Mucosa of rectum (tissue), 2 donors: ENCODE measurements around the gene CACNA1A.

ENCODE experiments used
- H3K27ac ChIP-seq, 2 donors: one replicate each; pipeline ENCODE4 v1.7.0; 2013; ENCODE audit warnings: inconsistent platforms in 2 of 2, low read depth in 2 of 2, low read length in 2 of 2
- H3K27me3 ChIP-seq, 2 donors: one replicate each; pipeline ENCODE4 v1.7.0; 2013; ENCODE audit warnings: low read length in 2 of 2; ENCODE audit not compliant: control insufficient read depth in 2 of 2, insufficient read depth in 2 of 2
- H3K36me3 ChIP-seq, 2 donors: one replicate each; pipeline ENCODE4 v1.7.0; 2013; ENCODE audit warnings: low read length in 2 of 2; ENCODE audit not compliant: control insufficient read depth in 2 of 2, insufficient read depth in 2 of 2
- H3K4me1 ChIP-seq, 2 donors: one replicate each; pipeline ENCODE4 v1.7.0; 2013; ENCODE audit warnings: low read length in 2 of 2, mild to moderate bottlenecking in 1 of 2; ENCODE audit not compliant: control insufficient read depth in 2 of 2, insufficient read depth in 2 of 2
- H3K4me3 ChIP-seq, 2 donors: one replicate each; pipeline ENCODE4 v1.7.0; 2013; ENCODE audit warnings: low read length in 2 of 2
- H3K9ac ChIP-seq, 2 donors: one replicate each; pipeline ENCODE4 v1.7.0; 2013; ENCODE audit warnings: low read length in 2 of 2, low read depth in 1 of 2, mild to moderate bottlenecking in 1 of 2
- H3K9me3 ChIP-seq, 2 donors: one replicate each; pipeline ENCODE4 v1.7.0; 2013; ENCODE audit warnings: low read length in 2 of 2; ENCODE audit not compliant: control insufficient read depth in 2 of 2
- donor health status: healthy.
- donor health status: Normal muscosa, but diverticular disease.

CACNA1A gene

GRCh38 chr19:13353625-13354024, 152.7 kb downstream of the CACNA1A start:
- Histone ChIP-seq H3K36me3 (no peaks in the 10 kb centered on the region), H3K27ac (no peak overlapping the region), H3K4me1 (no peaks in the 10 kb centered on the region), H3K9ac (no peak overlapping the region), H3K27me3 (no peaks in the 10 kb centered on the region), H3K9me3 (peaks cover 0 to 6% of the 10 kb centered on the region in 2 donors), H3K4me3 (no peak overlapping the region)

- Histone ChIP-seq H3K4me3 (no peak overlapping the region), H3K27ac (no peak overlapping the region), H3K4me1 (no peaks in the 10 kb centered on the region), H3K9ac (no peak overlapping the region), H3K36me3 (no peaks in the 10 kb centered on the region), H3K27me3 (no peaks in the 10 kb centered on the region), H3K9me3 (peaks cover 0 to 6% of the 10 kb centered on the region in 2 donors)
These were observed 155.5 kb downstream of the CACNA1A start for GRCh38 chr19:13350759-13351158.

DNA sequence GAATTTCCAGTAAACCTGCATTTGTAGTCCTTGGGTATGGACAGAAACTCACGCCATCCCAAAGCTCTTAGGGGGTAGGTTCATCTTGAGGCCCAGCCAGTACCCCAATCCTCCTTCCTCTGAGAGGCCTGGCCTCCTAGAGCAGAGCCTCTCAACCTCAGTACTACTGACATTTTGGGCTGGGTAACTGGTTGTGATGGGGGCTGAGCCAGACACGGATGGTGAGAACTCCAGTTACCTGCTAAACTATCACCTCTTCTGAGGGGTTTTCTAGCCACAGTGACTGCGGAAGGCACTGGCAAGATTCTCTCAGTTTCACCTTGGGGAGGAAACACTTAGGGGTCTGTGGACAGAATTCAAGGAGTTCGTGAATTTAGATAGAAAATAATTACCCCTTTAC, 156.2 kb downstream of the CACNA1A start:
- no peaks in the 10 kb centered on the region for H3K27me3 ChIP-seq
- H3K9ac ChIP-seq, result no peak overlapping the region
- no peak overlapping the region for H3K27ac ChIP-seq
- H3K9me3 ChIP-seq, result peaks cover 0 to 6% of the 10 kb centered on the region in 2 donors
- no peak overlapping the region for H3K4me3 ChIP-seq
- H3K4me1 ChIP-seq, result no peaks in the 10 kb centered on the region
- no peaks in the 10 kb centered on the region for H3K36me3 ChIP-seq

DNA sequence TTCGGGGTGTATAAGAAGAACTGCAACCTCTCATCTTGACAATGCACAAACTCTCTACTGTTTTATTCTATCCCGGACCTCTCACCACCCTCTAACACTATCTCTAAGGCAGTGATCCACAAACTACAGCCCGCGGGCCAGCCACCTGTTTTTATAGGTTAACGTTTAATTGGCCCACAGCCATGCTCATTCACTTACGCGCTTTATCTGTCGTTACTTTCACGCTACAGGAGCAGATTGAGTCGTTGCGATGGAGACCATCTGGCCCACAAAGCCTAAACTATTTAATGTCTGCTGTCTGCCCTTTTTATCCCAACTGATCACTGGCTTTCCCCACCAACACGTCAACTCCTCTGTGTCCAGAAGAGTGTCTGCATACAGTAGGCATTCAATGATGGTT, 158.9 kb downstream of the CACNA1A start:
- Histone ChIP-seq H3K4me1 (no peaks in the 10 kb centered on the region), H3K4me3 (no peak overlapping the region), H3K9ac (no peak overlapping the region), H3K9me3 (peaks cover 0 to 6% of the 10 kb centered on the region in 2 donors), H3K27me3 (no peaks in the 10 kb centered on the region), H3K27ac (no peak overlapping the region), H3K36me3 (no peaks in the 10 kb centered on the region)

DNA sequence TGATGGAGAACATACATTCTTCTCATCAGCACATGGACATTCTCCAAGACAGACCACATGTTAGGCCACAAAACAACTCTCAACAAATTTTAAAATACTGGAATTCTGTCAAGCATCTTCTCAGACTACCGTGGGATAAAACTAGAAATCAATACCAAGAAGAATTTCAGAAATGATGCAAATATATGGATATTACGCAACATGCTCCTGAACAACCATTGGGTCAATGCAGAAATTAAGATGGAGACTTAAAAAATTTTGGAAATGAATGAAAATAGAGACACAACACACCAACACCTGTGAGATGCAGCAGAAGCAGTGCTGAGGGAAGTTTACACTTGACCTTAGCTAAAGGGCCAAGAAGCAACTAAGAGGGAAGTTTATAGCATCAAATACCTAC, 162.8 kb downstream of the CACNA1A start:
- Histone ChIP-seq H3K9ac (no peak overlapping the region), H3K36me3 (no peaks in the 10 kb centered on the region), H3K27ac (no peak overlapping the region), H3K4me1 (no peaks in the 10 kb centered on the region), H3K4me3 (no peak overlapping the region), H3K9me3 (no peaks in the 10 kb centered on the region), H3K27me3 (no peaks in the 10 kb centered on the region)

DNA sequence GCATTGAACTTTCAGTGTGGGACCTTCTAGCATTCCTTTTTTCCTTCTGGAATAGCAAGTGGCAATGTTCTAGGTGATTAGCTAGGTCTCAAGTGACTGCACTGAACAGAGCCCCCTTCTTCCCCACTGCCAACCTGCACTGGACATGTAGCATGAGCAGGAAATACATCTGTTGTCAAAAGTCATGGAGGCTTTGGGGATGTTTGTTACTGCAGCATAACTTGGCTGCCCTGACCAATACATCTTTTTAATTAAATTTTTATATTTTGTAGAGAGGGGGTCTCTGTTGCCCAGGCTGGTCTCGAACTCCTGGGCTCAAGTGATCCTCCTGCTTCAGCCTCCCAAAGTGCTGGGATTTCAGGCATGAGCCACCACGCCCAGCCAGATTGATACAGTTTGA, 163.6 kb downstream of the CACNA1A start:
- no peak overlapping the region for H3K9ac ChIP-seq
- H3K27ac ChIP-seq, result no peak overlapping the region
- H3K27me3 ChIP-seq, result no peaks in the 10 kb centered on the region
- no peaks in the 10 kb centered on the region for H3K9me3 ChIP-seq
- no peaks in the 10 kb centered on the region for H3K36me3 ChIP-seq
- no peak overlapping the region for H3K4me3 ChIP-seq
- no peaks in the 10 kb centered on the region for H3K4me1 ChIP-seq

DNA sequence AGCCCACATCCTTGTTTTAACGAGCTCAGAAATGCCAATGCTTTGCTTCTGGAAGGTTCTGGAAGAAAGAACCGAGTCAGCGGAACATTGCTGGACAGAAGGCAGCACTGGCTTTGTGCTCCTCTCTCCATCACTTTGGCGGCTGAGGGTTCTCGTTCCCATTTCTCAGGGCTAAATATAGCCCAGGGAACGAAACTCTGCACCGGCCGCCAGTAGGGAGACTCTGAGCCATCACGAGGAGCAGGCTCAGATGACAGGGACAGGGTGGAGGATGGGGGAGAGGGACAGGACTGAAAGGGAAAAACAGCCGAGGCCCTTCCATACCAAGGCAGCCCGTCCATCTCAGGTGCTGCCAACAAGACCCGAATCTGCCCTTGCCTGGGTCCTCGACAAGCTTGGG, 166.4 kb downstream of the CACNA1A start:
- H3K9ac ChIP-seq, result no peak overlapping the region
- H3K36me3 ChIP-seq, result no peaks in the 10 kb centered on the region
- H3K4me3 ChIP-seq, result no peak overlapping the region
- peaks cover 0 to 2% of the 10 kb centered on the region in 2 donors for H3K9me3 ChIP-seq
- no peak overlapping the region for H3K27ac ChIP-seq
- peaks cover 0 to 3% of the 10 kb centered on the region in 2 donors for H3K27me3 ChIP-seq
- no peaks in the 10 kb centered on the region for H3K4me1 ChIP-seq

GRCh38 chr19:13337181-13337580, 169.1 kb downstream of the CACNA1A start:
- H3K4me3 ChIP-seq, result no peak overlapping the region
- H3K36me3 ChIP-seq, result no peaks in the 10 kb centered on the region
- H3K9ac ChIP-seq, result no peak overlapping the region
- H3K4me1 ChIP-seq, result no peaks in the 10 kb centered on the region
- peaks cover 0 to 2% of the 10 kb centered on the region in 2 donors for H3K9me3 ChIP-seq
- no peak overlapping the region for H3K27ac ChIP-seq
- H3K27me3 ChIP-seq, result peaks cover 0 to 3% of the 10 kb centered on the region in 2 donors

GRCh38 chr19:13334801-13335481, 171.3 kb downstream of the CACNA1A start:
- H3K9me3 ChIP-seq, result peaks cover 0 to 2% of the 10 kb centered on the region in 2 donors

GRCh38 chr19:13330285-13330684, 176.0 kb downstream of the CACNA1A start:
- H3K27me3 ChIP-seq, result no peaks in the 10 kb centered on the region

More at GRCh38 chr19:13334801-13335481, 171.3 kb downstream of the CACNA1A start:
- peaks cover 0 to 3% of the 10 kb centered on the region in 2 donors for H3K27me3 ChIP-seq
- H3K36me3 ChIP-seq, result no peaks in the 10 kb centered on the region
- no peak overlapping the region for H3K27ac ChIP-seq
- H3K4me1 ChIP-seq, result no peaks in the 10 kb centered on the region
- no peak overlapping the region for H3K9ac ChIP-seq
- H3K4me3 ChIP-seq, result no peak overlapping the region

More at GRCh38 chr19:13330285-13330684, 176.0 kb downstream of the CACNA1A start:
- no peak overlapping the region for H3K9ac ChIP-seq
- no peak overlapping the region for H3K4me3 ChIP-seq
- no peaks in the 10 kb centered on the region for H3K36me3 ChIP-seq
- H3K27ac ChIP-seq, result no peak overlapping the region
- no peaks in the 10 kb centered on the region for H3K9me3 ChIP-seq
- no peaks in the 10 kb centered on the region for H3K4me1 ChIP-seq
